NK-92 treated with Interleukin-12 subunit alpha and Interleukin-12 subunit beta, amount 100 ng/mL, for 24 hours (cell line): Measurements from ENCODE around the gene FBLN7.

ENCODE experiments used
- DNase-seq: peaks from one replicate; lab custom pipeline; 2025; lab: John Stamatoyannopoulos, UW

The FBLN7 gene

GRCh38 chr2:112157472-112157871 lies 19.3 kb downstream of the FBLN7 start:
- DNase-seq = no peak

- no peak for DNase-seq
Measured at GRCh38 chr2:112159454-112159921, 21.3 kb downstream of the FBLN7 start.

- no peak for DNase-seq
Measured at GRCh38 chr2:112160283-112161250, 22.4 kb downstream of the FBLN7 start.

- DNase-seq = no peak
Measured at GRCh38 chr2:112161431-112162145, 23.4 kb downstream of the FBLN7 start.

GRCh38 chr2:112162341-112162740 lies 24.2 kb downstream of the FBLN7 start:
- no peak for DNase-seq

- DNase-seq = no peak
Measured at GRCh38 chr2:112162956-112163355, 24.8 kb downstream of the FBLN7 start.

- DNase-seq = no peak
Measured at GRCh38 chr2:112163541-112163981, 25.4 kb downstream of the FBLN7 start.

GRCh38 chr2:112164876-112165275 lies 26.7 kb downstream of the FBLN7 start:
- DNase-seq = no peak

- DNase-seq = no peak
Measured at GRCh38 chr2:112165296-112165695, 27.1 kb downstream of the FBLN7 start.

- DNase-seq = no peak
Measured at GRCh38 chr2:112166806-112167499, 28.8 kb downstream of the FBLN7 start.

GRCh38 chr2:112168422-112169124 lies 30.4 kb downstream of the FBLN7 start:
- DNase-seq = no peak

- no peak for DNase-seq
Measured at GRCh38 chr2:112170495-112170894, 32.3 kb downstream of the FBLN7 start.

- no peak for DNase-seq
Measured at GRCh38 chr2:112173646-112174319, 35.6 kb downstream of the FBLN7 start.

- no peak for DNase-seq
Measured at GRCh38 chr2:112174383-112174782, 36.2 kb downstream of the FBLN7 start.

- DNase-seq = no peak
Measured at GRCh38 chr2:112175333-112175732, 37.1 kb downstream of the FBLN7 start.

- DNase-seq = no peak
Measured at GRCh38 chr2:112175958-112176573, 37.9 kb downstream of the FBLN7 start.

- DNase-seq = no peak
Measured at GRCh38 chr2:112181571-112182290, 43.5 kb downstream of the FBLN7 start.

- no peak for DNase-seq
Measured at GRCh38 chr2:112182581-112183034, 44.4 kb downstream of the FBLN7 start.

GRCh38 chr2:112183327-112184025 lies 45.3 kb downstream of the FBLN7 start:
- DNase-seq = no peak
